Measurements from ENCODE around the gene TMEM92.

The TMEM92 gene

DNA sequence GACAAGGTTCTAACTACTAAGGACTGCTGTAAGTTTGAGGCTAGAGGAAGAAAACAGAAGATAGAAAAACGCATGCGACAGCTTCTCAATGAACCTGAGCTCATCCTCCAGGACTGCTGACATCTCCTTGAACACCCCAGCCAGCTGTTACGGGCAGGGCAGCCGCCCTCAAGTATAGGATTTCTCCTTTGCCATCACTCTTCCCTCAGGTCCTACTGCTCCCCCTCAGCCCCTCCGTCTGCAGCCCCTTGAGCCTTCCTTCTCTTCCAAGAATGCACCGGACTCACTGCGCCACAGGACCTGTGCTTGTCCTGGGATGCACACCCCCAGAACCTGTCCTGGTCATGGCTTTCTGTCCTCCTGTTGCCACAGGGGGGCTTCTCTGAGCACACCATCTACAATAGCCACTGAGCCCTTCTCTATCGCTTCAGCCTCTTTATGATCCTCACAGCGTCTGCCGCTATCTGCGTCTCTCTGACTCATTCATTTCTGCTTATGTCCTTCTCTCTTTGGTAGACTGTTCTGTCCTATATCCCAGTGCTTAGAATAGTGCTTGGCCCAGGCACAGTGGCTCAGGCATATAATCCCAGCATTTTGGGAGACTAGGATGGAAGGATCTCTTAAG, 56.0 kb downstream of the TMEM92 start:
- no peak for DNase-seq
